Fibroblast of lung (primary cell): ENCODE results near the gene LARP4B.

Source experiments
- CTCF ChIP-seq, 2 donors: IDR thresholded peaks in 1 of 2; conservative IDR thresholded peaks in 1 of 2; 1 replicate in 1 of 2; 2 replicates in 1 of 2; pipeline ENCODE4 v1.5.1; 2011 to 2012; ENCODE audit warnings: low read length in 2 of 2, control low read depth in 1 of 2, inconsistent platforms in 1 of 2, low read depth in 1 of 2, mild to moderate bottlenecking in 1 of 2
- EZH2 ChIP-seq: IDR thresholded peaks from 2 replicates; pipeline ENCODE4 v1.5.1; 2012; ENCODE audit warnings: low read length, control low read depth, mild to moderate bottlenecking; ENCODE audit errors: missing control alignments

- TF ChIP-seq CTCF (conservative IDR thresholded peaks at IDR 0.05 in 1 of 2, IDR thresholded peaks at IDR 0.05 in 1 of 2; ENCODE audit: low read depth in 1 of 2, low read length in 2 of 2) = no peak
- TF ChIP-seq EZH2 = no peak
These were observed 1.4 kb downstream of the LARP4B start for GRCh38 chr10:929960-930624.
